GM18508 (cell line): Measurements from ENCODE around the gene LCN1.
"Not testable (repeated sequence)": the region's sequence is repeated elsewhere in the genome, so short reads cannot be mapped to it uniquely, and the experiment has no call there.

Experiments used
- ATAC-seq: cut with Tn5 transposase; IDR thresholded peaks from one replicate; pipeline ENCODE4 v1.9.1; 2021; ENCODE audit warnings: moderate number of reproducible peaks; ENCODE audit not compliant: insufficient read depth, unreplicated experiment

Gene LCN1

DNA sequence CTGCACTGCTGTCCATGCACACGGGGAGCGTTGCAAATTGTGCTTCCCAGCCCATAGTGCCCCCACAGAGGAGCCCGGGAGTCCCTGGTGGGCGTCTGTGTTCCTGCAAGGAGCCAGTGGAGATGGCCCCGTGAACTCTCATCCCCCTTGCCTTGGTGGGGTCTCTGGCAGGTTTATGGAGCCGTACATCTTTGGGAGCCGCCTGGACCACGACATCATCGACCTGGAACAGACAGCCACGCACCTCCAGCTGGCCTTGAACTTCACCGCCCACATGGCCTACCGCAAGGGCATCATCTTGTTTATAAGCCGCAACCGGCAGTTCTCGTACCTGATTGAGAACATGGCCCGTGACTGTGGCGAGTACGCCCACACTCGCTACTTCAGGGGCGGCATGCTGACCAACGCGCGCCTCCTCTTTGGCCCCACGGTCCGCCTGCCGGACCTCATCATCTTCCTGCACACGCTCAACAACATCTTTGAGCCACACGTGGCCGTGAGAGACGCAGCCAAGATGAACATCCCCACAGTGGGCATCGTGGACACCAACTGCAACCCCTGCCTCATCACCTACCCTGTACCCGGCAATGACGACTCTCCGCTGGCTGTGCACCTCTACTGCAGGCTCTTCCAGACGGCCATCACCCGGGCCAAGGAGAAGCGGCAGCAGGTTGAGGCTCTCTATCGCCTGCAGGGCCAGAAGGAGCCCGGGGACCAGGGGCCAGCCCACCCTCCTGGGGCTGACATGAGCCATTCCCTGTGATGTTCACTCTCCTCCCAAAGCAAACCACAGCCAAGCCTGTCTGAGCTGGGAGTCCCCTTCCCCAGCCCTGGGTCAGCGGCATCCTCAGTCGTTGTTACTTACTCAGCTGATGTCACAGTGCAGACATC is 17.6 kb upstream of the LCN1 start:
- no peak for ATAC-seq

DNA sequence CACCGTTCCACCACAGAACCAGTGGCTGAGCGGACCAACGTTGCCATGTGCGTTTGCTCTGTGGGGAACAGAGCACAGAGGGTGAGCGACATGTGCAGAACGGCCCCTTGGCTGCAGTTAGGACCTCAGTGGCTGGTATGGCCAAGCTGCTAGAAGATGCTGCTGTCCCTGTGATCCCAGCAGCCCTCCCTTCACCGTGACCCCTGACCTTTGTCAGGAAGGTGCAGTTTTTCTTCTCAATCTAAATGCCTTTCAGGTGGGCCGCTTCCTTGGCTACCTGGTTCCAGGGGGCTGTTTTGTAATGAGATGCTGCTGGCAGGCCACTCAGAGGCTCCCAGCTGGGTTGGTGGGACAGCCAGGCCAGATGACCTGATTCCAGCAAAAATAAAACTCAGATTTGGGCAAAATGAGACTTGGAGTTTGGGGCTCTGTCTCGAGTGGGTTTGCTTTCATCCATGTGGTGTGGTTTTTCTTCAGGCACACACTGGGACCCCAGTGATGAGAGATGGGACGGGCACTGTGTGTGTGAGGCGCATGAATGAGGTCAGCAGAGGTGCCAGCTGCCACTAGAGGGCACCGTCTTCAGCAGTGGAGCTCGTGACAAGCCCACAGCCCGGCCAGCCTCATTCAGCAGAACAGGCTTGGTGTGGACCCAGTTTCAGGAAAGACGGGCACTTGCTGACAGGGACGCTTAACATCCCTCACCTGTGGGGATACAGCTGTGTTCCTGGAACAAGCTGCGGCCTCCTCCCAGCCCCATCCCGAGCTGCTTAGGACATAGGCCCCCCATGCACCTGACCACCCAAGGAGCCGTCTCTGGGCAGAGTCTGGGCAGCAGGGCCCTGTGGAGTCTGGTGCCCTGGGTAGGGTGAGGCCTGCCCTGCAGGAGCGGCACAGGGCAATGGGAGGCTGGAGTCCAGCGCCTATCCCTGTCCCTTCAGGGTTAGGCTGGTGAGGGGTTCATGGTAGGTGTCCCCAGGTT is 16.7 kb upstream of the LCN1 start:
- no peak for ATAC-seq

DNA sequence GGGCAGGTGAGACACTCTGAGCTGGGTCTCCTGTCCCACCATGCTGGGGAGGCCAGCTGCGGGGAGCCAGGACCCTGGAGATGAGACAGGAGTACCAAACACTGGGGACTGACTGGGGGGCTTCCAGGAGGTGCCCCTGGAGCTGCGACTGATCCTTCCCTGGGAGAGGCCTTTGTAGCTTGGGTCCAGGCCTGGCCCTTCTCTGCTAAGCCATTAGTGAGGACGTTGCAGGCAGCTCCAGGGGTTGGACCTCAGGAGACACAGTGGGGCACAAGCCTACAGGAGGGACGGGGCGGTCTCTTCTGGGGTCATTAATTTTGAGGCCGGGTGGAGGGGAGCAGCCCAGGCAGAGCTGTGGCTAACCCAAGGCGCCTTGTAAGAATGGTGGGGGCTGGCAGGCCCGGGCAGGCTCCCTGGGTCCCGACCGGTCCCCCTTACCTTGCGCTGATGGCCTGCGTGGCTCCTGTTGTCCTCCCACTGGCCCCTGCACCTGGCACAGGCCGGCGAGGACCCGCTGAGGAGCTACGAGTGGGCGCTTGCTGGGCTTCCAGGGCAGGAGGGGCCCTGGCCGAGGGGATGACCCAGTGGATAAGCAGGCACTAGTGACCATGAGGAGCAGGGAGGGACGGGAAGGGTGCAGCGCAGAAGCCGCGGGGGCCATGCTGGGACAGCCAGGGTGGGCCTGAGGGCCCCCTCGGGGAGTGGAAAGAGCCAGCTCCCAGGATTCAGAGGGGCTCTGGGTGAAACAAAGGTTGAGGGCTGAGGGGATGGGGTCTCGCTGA is 15.6 kb upstream of the LCN1 start:
- no peak for ATAC-seq

DNA sequence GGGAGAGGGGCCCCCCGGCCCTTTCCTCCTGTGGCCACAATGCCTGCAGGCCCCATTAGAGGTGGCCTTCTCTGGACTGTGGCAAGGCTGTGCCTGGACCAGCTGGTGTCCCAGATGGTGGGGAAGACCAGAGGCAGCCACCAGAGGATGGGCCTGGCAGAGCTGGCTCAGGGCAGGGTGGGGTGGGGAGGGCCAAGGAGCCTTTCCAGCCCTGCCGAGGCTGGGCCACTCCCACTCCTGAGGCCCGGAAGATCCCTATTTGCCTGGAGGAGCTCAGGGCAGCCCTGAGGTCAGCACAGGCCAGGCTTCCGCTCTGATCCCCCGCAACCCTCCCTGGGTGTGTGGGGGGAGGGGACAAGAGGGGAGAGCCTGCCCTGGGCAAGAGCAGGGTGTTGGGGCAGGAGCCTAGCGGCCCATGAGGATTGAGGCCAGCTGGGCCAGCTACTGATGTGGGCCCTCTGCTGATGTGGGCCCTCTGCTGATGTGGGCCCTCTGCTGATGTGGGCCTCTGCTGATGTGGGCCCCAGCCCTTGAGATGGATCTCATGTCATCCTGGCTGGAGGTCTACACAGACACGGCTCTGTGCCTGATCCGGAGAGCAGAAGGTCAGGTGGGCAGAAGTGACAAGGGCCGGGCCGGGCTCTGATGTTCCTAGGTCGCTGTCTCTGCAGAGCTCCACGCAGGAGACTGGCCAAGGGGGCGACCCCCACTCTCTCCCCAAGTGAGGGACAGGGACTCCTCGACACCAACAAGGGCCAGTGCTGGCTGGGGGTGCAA is 14.7 kb upstream of the LCN1 start:
- no peak for ATAC-seq

DNA sequence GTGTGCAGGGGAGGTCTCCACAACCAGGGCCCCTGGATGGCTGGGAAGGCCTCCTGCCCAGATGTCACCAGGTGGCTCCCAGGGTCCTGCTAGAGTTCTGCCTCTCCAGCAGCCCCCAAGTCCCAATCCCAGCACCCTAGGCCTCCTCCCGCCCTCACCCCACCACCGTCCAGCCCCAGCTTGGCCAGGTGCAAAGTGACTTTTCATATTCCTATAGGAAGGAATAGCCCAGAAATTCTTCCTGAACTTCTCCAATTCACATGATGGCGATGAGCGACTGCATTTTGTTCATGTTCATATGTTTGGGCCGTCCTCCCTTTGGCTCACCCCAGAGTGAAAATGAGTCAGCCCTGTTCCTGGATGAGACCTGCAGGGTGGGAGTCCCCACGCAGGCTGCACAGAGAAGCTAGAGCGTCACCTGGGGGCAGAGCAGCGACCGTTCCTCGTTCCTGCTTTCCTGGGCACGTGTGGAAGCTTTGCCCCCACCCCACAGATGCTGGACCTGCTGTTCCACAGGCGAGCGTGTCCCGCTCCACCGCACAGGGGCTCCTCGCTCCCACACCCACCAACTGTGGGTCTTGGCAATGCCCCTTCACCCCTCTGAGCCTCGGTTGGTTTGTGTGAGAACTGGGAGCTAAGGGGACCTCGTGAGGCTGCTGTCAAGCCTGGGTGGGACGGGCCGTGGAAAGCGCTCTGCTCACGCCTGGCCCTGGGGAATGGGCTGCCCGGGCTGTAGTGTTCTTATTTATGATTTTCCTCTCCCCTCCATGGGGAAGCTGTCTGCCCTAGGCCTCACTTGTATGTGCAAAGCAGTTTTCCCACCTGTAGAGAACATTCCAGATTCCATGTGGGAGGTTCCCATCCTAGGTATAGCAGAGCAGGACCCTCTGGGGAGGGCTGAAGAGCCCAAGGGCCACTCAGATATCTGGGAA is 13.9 kb upstream of the LCN1 start:
- ATAC-seq, result no peak

DNA sequence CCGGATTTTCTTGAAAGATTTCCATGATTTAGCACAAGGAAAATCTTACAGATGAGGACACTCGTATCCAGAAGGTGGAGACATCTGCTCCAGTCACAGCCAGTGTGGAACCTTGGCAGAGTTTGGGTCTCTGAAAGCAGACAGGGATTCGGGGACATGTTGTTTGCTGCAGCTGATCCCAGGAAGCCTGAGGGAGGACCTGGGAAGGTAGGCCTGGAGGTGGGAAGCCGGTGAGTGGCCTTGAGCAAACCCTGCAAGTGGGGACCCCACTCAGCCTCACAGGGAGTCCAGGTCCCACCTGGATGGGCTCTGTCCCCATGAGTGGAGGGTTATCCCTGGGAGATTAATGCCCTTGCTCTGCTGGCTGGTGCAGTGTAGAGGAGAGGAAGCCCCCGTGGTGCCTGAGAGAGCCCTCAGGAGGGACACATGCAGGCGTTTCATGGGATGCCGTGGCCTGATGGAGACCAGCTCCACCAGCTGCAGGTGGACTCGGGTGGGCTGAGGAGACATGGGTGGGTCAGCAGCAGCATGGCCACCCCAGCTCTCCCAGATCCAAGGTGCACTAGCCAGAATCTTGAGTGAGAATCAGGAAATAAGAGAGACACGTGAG is 12.9 kb upstream of the LCN1 start:
- ATAC-seq, result no peak

DNA sequence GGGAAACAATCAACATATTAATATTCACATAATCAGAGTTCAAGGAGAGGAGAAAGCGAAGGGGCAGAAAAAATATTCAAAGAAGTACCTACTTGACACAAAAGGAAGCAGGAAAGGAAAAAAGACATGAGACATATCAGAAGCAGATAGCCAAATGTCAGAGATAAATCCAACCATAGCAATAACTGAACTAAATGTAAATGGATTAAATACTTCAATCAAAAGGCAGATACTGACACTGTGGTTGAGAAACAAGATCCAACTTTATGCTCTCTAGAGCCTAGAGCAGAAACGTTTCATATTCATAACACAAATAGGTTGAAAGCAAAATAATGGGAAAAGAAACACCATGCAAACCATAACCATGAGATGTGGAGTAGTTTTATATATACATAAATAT is 11.8 kb upstream of the LCN1 start:
- ATAC-seq, result no peak

DNA sequence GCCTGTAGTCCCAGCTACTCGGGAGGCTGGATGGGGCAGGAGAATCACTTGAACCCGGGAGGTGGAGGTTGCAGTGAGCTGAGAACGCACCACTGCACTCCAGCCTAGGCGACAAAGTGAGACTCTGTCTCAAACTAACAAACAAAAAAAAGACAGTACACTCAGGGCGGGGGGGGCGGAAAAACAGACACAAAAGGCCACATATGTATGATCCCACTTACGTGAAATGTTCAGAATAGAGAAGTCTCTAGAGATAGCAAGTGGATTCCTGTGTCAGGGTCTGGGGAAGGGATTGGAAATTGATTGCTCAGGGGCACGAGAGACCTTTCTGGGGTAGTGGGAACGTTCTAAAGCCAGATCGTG is 9.0 kb upstream of the LCN1 start:
- ATAC-seq, result no peak

DNA sequence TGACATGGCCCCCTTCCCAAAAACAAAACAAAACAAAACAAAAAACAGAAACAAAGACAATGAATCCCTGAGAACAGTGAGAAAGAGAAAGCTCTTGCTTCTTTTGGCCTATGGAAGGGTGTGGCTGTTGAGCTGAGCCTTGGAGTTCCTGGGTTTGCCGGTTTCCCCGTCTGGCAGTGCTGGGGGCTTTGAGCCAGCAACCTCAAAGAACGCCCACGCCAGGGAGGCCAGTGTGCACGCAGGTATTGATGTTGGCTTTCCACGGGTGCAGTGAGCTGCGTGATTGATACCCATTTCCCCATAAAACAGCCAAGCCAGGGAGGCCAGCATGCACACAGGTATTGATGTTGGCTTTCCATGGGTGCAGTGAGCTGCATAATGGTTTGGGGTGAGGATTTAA is 8.3 kb upstream of the LCN1 start:
- no peak for ATAC-seq

DNA sequence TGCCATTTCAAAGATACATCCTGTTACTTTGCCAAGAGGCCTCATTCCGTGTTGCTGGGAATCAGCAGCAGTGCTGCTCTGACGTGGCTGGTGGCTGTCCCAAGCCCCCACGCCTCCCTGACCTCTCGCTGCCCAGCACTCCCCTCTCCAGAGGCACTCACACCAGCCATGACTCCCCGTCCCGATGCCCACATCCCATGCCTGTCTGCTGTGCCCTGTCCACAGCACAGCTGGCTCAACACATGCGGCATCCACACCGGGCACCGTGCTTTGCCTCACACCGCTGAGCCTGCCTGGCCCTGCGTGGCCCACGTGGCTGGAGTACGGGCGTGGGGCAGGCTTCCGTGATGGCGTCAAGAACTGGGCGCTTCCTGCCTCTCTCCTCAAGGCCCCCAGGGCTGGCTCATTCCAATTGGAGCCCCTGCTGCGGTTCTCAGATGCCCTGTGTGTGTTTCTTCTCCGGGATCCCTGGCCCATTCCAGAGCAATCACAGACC is 7.8 kb upstream of the LCN1 start:
- no peak for ATAC-seq

DNA sequence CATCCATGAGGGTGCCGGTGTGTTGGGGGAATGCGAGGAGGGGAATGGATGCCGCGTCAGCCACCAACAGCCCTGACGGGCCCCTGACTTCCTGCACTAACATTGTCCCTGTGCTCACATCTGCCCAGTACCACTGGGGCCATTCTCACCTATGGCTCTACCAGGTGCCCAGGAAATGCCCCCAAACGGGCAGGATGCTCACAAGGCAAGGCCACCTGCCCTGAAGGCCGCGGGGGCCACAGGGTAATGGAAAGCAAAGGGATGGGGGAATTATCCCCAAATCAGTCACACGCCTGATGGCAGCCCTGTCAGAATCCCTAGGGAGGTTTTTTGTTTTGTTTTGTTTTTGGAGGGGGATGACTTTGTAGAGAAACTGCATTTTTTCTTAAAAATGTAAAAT is 7.3 kb upstream of the LCN1 start:
- ATAC-seq, result not testable (repeated sequence)

DNA sequence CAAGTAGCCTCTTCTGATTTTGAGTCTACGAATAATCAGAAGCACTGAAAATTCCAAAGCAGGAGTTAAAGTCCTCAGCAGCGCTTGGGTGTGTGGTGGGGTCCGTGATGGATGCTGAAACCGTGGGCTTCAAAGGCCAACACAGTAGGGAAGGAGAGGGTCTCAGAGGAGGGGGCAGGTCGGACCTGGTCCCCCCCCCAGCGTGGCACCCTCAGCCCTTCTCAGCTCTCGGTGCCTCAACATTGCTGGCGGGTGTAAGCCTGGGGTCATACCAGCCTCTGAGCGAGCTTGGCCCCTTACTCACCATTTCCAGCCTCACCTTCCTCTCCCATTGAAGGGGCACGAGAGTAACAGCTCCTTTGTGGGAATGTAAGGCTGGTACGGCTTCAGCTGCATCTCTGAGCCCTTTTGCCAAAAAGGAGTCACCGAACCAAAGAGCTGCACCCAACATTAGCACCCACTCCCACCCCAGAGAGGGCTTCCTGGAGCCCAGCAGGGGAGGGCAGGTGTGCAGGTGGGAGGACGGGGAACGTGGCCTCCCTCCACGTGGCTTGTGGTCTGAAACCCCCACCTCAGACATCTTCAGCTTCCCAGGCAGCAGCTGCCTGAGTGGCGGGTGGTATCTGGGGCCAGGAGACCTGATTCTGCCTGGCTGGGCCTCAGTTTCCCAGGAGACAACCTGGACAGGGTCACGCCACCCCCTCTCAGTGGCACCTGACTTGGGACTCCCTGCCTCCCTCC is 6.7 kb upstream of the LCN1 start:
- no peak for ATAC-seq

DNA sequence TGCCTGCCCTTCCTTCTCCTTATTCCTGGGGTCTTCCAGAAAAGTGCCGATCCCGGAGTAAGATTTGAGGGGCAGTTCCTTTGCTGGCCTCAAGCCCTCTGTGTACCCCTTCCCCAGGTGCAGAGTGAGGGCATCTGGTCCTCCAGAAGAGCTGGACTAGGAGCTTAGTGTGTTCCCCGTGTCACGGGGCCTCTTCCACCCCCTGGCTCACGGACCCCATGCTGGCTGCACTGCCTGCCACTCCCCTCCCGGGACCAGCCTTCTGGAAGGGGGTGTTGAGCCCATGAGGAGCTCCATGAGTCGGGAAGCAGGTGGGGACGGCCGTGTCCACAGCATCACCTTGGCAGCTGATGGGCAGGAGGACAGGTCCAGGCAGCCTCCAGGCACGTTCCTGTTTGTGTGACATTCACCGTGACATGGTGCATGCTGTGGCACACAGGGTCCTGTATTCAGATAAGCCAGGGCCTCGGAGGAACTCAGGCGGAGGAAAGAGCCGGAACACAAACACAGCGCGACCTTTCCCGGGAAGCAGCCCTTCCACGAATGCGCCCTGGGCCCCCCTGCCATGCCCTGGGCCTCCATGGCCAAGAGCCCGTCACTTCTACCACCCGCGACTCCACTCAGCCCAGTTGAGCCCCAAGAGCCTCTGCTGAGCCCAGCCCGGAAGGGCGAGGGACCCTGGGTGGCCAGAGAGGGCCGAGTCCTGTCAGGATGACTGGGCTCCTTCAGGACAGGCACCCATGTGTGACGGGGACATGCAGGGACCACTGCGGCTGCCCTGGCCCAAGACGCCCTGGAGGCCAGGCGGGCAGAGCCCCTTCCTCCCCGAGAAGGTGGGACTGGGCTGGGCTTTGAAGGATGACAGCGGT is 5.9 kb upstream of the LCN1 start:
- ATAC-seq, result no peak

DNA sequence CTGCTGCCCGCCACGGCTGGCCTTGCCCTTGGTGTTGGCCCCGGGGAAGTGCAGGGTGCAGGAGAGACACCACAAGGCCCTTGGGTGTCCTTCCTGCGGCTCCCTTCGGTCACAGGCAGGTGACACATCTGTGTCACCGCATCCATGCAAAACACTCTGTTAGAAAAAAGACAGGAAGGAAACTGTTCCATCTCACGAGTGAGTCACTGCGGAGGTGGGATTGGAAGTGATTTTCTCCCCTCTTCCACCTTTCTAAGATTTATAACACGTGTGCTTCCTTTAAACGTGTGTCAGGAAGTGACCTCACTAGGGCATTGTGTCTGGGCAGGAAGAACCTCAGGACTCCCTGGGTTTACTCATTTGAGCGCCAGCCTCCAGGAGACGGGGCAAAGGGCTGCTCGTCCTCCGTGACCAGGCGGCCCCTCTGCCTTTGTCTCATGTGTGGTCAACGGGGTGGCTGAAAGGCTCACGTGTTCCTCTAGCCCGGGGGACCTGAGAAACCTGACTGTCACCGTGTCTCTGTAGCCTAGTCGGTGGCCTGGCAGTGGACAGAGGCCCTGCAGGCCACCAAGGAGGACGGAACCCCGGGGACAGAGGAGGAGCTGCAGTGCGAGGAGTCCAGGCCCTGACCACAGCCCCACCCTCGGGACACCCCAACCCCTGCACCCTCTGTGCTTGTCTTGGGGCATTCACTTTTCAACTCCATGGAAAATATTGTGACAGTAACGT is 4.9 kb upstream of the LCN1 start:
- ATAC-seq, result no peak

DNA sequence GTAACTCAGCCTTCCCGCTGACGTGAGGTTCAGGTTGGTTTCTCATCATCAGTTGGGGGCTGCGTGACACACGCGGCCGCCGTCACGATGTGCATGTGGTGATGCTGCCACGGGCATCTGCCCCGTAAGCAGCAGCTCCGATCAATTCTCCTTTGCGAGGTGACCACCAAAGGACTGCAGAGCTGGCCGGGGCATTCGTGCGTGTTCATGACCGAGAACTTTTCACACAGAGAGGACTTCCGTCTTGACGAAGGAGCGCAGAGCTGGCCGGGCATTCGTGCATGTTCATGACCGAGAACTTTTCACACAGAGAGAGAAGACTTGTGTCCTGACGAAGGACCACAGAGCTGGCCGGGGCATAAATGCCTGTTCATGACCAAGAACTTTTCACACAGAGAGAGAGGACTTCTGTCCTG is 3.8 kb upstream of the LCN1 start:
- no peak for ATAC-seq
